Right atrium auricular region (tissue), 2 donors: ENCODE measurements around the gene PDAP1. TPM values are rescaled to one million over a fixed set of nuclear protein-coding genes. Genes with fewer than 3 reads are reported as not detected.
"Not testable (repeated sequence)": the region's sequence is repeated elsewhere in the genome, so short reads cannot be mapped to it uniquely, and the experiment has no call there.

Experiments
- DNase-seq: peaks from one replicate; pipeline ENCODE4 v3.0.0-alpha.2; 2019; ENCODE audit warnings: low spot score
- H3K27ac ChIP-seq, 2 donors: fragments of 200-600 bp; sonication (generic); 1 replicate in 1 of 2; 2 replicates in 1 of 2; pipeline ENCODE4 v1.5.1; 2016 to 2019
- H3K27me3 ChIP-seq, 2 donors: fragments of 200-600 bp; sonication (generic); one replicate each; pipeline versions ENCODE4 v1.5.1 to v1.6.0; 2017 to 2019
- H3K36me3 ChIP-seq: fragments of 200-600 bp; sonication (generic); one replicate; pipeline ENCODE4 v1.5.1; 2016
- H3K4me1 ChIP-seq, 2 donors: fragments of 200-600 bp; sonication (generic); one replicate each; pipeline versions ENCODE4 v1.5.1 to v1.6.0; 2017 to 2019
- H3K4me3 ChIP-seq, 2 donors: fragments of 200-600 bp; sonication (generic); 1 replicate in 1 of 2; 2 replicates in 1 of 2; pipeline ENCODE4 v1.5.1; 2017 to 2019; ENCODE audit warnings: mild to moderate bottlenecking in 1 of 2, moderate library complexity in 1 of 2
- H3K9me3 ChIP-seq, 2 donors: fragments of 200-600 bp; sonication (generic); one replicate each; pipeline ENCODE4 v1.5.1; 2019
- total RNA-seq, 2 donors: library from RNA; depleted of rRNA; stranded (reverse); fragments of >200 nt; gene quantifications; one replicate each; pipeline ENCODE4 v1.1.0, GENCODE V29; 2016
- TF ChIP-seq, protein P1 (sequence below), 2 donors: fragments of 200-600 bp; sonication (generic); IDR thresholded peaks; one replicate each; pipeline ENCODE4 v1.5.1; 2019; ENCODE audit warnings: antibody characterized with exemption in 2 of 2

The PDAP1 gene
- total RNA-seq, 2 donors from 2014 or later, result 70.9 to 93.3 TPM

- TF ChIP-seq, protein P1, sequence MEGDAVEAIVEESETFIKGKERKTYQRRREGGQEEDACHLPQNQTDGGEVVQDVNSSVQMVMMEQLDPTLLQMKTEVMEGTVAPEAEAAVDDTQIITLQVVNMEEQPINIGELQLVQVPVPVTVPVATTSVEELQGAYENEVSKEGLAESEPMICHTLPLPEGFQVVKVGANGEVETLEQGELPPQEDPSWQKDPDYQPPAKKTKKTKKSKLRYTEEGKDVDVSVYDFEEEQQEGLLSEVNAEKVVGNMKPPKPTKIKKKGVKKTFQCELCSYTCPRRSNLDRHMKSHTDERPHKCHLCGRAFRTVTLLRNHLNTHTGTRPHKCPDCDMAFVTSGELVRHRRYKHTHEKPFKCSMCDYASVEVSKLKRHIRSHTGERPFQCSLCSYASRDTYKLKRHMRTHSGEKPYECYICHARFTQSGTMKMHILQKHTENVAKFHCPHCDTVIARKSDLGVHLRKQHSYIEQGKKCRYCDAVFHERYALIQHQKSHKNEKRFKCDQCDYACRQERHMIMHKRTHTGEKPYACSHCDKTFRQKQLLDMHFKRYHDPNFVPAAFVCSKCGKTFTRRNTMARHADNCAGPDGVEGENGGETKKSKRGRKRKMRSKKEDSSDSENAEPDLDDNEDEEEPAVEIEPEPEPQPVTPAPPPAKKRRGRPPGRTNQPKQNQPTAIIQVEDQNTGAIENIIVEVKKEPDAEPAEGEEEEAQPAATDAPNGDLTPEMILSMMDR (IDR thresholded peaks at IDR 0.05), result peak; percentile 59 to 71
- H3K4me3 ChIP-seq, H3K4me1 ChIP-seq, H3K9me3 ChIP-seq, H3K27me3 ChIP-seq, H3K27ac ChIP-seq: not testable (repeated sequence)
- peak; percentile 64 for DNase-seq
- H3K36me3 ChIP-seq, result peaks cover 91% of the 10 kb centered on the region
These were observed 7.2 kb upstream of the PDAP1 start for GRCh38 chr7:99415513-99416127.

- H3K27me3 ChIP-seq, result no peaks in the 10 kb centered on the region
- H3K36me3 ChIP-seq, result peaks cover 45% of the 10 kb centered on the region
- TF ChIP-seq, protein P1 (IDR thresholded peaks at IDR 0.05), result no peak
- DNase-seq, result no peak
- peaks cover 0 to 36% of the 10 kb centered on the region in 2 donors for H3K4me1 ChIP-seq
- H3K9me3 ChIP-seq, result no peaks in the 10 kb centered on the region
- no peak overlapping the region for H3K4me3 ChIP-seq
- H3K27ac ChIP-seq, result no peak overlapping the region
These were observed 2.2 kb upstream of the PDAP1 start for GRCh38 chr7:99410635-99411034.

DNA sequence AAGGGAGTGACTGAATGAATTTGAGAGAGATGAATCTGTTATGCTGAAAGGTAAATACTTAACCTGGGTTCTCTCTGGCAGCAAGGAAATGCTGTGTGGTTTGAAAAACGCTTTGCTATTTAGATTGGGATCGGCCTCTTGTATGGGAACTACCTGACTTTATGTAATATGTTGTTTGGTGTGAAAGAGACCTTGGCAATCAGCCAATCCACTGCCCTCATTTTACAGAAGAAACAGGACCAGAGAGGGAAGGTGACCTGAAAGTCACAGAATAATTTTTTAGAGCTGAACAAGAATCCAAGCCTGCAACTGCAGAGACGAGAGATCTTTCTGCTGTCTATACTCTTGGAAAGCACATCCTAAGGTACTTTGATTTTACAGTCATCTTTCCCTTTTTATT is 1.4 kb upstream of the PDAP1 start:
- Histone ChIP-seq H3K4me3 (peak overlapping the region; percentile 96 to 97), H3K36me3 (peaks cover 39% of the 10 kb centered on the region), H3K9me3 (no peaks in the 10 kb centered on the region), H3K4me1 (peaks cover 0 to 36% of the 10 kb centered on the region in 2 donors), H3K27ac (peak overlapping the region in 1 of 2 donors; percentile 97), H3K27me3 (no peaks in the 10 kb centered on the region)
- no peak for DNase-seq
- TF ChIP-seq, protein P1 (IDR thresholded peaks at IDR 0.05), result no peak

DNA sequence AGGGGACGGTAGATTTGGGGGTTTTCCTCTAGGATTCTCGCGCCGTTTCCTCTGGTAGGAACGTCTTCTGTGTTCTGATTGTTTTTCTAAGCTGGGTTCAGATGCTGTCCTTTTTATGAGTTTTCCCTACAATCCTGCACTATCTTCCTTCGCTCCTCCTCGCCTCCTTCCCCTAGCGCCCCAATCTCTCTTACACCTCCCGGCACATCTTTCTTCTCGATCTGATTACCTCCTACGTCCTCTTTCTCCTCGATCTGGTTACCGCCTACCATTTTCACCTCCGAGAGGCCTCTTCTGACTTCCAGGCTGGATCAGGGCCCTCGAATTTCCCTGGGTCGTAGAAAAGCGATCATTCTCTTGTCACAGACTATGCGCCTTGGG is 785 bp upstream of the PDAP1 start:
- Histone ChIP-seq H3K4me1 (peaks cover 0 to 36% of the 10 kb centered on the region in 2 donors), H3K4me3 (peak overlapping the region; percentile 96 to 97), H3K27ac (peak overlapping the region; percentile 95 to 97), H3K36me3 (peaks cover 35% of the 10 kb centered on the region), H3K27me3 (no peaks in the 10 kb centered on the region), H3K9me3 (no peaks in the 10 kb centered on the region)
- no peak for DNase-seq
- TF ChIP-seq, protein P1 (IDR thresholded peaks at IDR 0.05), result no peak

- peaks cover 0 to 36% of the 10 kb centered on the region in 2 donors for H3K4me1 ChIP-seq
- TF ChIP-seq, protein P1 (IDR thresholded peaks at IDR 0.05), result no peak
- H3K27ac ChIP-seq, result peak overlapping the region; percentile 95 to 97
- H3K27me3 ChIP-seq, result no peaks in the 10 kb centered on the region
- peaks cover 34% of the 10 kb centered on the region for H3K36me3 ChIP-seq
- no peaks in the 10 kb centered on the region for H3K9me3 ChIP-seq
- peak; percentile 85 for DNase-seq
- H3K4me3 ChIP-seq, result peak overlapping the region; percentile 96 to 97
These were observed 472 bp downstream of the PDAP1 start for GRCh38 chr7:99407872-99408378.

DNA sequence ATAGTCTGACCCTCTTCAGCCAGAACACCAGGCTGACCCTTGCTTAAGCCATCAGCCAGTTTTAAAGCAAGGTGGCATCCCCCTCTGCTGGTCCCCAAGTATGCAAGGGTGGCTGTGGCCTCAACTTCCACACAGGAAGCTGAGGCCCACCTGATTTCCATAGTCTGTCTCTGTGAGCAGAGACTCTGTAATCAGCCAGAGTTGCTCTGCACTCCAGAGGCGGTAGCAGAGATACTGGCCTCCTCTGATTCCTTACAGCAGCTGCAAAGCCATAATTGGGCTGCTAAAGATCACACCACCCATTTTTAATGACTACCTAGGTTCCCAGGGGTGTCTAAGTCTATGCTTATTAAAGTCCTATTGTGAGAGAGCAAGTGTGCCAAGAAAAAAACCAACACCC is 1.8 kb downstream of the PDAP1 start:
- no peak overlapping the region for H3K4me3 ChIP-seq
- no peak for DNase-seq
- H3K9me3 ChIP-seq, result no peaks in the 10 kb centered on the region
- no peak overlapping the region for H3K27ac ChIP-seq
- no peaks in the 10 kb centered on the region for H3K27me3 ChIP-seq
- peaks cover 32% of the 10 kb centered on the region for H3K36me3 ChIP-seq
- TF ChIP-seq, protein P1 (IDR thresholded peaks at IDR 0.05), result no peak
- H3K4me1 ChIP-seq, result peaks cover 0 to 36% of the 10 kb centered on the region in 2 donors
